HL-60/S4 treated with retinoic acid at 250 ng/mL for 4 days and 3 days (cell line): ENCODE results near the gene KCP.

Source experiments
- in situ Hi-C: fragments of 300-500 bp; cut with MboI; formaldehyde crosslinking; loops from 2 replicates; pipeline ENCODE4 v1.7.0; 2022; ENCODE audit warnings: low sequenced_read_pairs

The KCP gene

DNA sequence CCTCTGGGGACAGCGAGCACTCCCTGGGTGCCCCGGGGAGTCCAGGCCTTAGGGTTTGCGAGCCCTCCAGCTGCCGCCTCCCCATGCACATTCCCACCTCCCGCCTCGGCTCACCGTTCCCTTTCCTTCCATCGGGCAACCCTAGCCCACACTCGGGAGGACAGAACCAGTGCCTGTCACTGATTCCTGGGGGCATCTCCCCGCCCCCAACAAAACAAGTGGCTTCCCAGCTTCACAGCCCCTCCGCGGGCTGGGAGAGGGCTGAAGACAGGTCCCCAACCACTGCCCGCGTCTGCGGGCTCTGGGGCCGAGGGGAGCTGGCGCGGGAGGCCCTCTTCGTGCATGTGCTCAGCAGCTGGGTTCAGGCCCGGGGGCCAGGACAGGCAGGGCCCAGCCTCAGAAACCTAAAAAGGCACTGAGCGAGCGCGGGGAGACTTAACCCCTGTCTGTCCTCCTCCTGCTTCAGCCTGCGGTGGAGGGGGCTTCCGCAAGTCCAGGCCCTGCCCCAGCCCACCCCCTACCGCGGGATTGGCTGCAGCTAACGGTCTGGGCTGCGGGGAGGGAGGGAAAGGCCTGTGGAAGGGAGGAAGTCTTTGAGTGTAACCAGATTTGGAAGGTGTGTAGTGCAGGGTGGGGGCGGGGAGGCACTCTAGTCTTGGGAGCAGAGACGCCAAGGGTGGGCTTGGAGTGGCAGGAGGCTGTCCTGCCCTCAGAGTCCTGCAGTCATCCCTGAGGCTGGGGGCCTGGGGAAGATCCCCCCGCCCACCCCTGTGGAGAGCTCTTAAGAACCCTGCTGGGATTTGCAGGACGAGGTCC is 79.1 kb downstream of the KCP start:
- in situ Hi-C loops = no loop called here

DNA sequence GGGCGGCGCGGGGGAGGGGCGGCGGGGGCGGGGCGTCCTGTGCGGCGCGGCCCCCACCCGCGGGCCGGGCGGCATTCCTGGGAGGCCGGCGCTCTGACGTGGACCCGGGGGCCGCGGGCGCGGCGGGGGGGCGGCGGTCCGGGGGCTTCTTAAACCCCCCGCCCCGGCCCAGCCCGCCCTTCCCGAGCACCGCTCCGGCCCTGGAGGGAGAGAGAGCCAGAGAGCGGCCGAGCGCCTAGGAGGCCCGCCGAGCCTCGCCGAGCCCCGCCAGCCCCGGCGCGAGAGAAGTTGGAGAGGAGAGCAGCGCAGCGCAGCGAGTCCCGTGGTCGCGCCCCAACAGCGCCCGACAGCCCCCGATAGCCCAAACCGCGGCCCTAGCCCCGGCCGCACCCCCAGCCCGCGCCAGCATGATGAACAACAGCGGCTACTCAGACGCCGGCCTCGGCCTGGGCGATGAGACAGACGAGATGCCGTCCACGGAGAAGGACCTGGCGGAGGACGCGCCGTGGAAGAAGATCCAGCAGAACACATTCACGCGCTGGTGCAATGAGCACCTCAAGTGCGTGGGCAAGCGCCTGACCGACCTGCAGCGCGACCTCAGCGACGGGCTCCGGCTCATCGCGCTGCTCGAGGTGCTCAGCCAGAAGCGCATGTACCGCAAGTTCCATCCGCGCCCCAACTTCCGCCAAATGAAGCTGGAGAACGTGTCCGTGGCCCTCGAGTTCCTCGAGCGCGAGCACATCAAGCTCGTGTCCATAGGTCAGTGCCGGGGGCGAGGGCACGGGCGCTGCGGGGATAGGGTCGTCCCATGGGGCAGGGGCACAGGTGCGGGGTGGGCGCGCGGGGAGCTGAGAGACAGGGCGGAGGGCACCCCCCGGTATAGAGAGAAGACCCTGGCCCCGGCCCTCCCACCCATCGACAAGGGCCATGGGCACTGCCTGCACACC is 80.0 kb downstream of the KCP start, which contains the start of gene FLNC:
TSS of gene FLNC (plus strand) at position 176 of the 947 bp plus-strand sequence. CDS start at position 408, 232 bp downstream.
- in situ Hi-C loops = no loop called here

DNA sequence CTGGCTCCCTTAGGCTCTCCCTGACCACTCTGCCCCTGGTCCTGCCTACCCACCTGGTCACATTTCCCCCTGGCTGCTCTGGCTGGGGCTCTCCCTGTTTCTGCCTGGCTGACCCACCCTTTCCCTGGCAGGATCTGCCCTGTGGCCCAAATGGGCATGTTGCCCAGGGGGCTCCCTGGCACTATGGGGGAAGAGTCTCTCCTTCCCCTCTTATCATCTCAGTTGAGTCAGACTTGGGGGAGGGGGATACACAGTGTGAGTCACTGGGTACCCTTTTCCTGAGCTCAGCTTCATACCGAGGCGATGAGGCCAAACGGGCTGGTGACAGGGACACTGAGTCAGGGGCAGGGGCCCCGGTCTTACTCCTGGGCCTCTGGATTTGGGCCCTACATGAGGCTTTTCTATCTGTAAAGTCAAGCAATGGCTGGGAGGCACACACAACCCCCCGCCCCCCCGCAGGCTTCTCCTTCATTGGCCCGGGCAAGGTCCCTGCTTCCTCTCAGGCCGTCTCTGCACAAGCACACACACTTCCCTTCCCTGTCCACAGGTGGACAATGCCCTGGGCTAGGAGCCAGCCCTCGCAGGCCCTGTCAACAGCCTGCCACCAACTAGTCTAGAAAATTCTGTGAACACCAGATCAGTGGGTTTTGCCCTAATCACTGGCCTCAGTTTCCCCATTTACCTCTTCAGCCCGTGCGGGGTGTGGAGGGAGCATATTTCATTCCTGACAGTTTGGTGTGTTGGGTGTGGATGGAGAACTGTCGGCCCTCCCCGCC is 80.9 kb downstream of the KCP start:
- in situ Hi-C loops = no loop called here

DNA sequence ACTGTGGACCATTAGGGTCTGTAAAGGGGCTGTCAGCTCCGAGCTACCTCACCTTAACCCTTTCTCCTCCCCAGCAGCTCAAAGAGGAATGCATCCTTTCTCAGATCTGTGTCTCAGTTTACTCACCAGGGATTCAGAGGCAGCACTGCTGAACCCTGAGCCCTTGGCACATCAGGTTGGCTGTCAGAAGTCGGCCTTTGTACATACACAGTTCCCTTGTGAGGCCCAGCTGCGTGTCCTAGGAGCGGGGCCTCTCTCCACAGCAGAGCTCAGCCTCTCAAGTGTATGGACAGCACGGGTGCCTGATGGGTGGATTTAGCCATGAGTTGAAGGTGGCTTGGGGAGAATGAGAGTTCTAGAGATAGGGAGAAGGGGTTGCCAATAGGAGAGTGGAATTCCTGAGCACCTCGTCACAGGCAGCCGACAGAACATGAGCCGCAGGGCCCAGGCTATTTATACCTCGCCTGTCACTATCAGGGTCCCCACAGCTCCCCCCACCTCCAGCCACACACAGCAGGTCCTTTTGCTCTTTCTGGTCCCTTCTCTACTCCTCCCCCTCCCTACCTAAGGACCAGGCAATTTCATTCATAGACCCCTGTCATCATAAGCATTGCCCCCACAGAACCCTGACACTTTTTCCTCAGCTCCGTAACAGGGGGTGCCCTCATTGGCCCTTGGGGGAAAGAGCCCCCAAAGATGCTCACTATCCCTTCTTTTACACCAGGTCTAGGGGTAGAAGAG is 82.4 kb downstream of the KCP start:
- in situ Hi-C loops = no loop called here

DNA sequence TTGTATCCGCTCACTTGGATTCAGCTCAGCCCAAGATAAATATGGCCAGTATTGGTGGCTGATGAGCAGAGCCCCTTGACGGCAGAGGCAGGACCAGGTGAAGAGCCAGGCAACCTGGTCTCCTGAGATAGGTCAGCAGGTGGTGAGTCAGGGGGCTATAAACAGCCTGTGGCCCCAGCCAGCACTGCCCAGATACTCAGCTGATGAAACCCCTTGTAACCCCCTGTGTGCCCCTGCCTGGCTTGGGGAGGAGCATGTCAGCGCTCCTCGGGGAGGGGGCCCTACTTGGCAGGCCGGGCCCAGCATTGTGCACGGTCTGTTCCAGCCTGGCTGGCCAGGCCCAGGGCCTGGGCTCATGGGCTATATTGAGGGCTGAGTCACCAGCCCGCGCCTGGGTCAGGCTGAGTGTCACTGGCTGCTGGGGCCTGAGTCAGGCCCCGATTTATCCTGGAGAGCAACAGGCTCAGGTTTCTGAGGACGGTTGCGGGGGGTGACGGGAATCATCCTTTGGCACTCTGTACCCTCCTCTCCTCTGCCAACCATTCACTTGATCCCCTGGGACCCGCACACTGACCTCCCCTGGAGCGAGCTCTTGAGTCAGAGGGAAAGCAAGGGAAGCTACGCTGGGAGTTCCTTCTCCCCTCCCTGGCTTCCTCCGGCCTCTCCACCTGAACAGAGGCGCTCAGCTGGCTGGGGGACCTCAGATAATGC is 83.1 kb downstream of the KCP start:
- in situ Hi-C loops = no loop called here

DNA sequence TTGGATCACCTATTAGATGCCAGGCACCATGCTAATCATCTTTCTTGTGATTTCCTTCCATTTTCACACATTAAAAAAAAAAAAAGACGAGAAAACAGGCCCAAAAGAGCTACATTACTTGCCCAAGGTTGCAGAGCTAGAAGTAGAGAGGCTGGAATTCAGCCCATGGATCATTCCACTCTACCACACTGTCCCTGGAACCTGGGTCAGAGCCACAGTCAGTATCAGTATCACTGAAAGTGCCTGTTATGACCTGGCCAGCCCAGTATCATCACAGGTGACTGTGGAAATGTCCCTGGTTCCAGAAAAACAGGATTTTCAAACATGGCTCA is 83.6 kb downstream of the KCP start:
- in situ Hi-C loops = no loop called here
